HG03064 (cell line): Measurements from ENCODE around the gene ITPK1.

Experiments used
- ATAC-seq: cut with Tn5 transposase; IDR thresholded peaks from one replicate; pipeline ENCODE4 v1.9.1; 2021; ENCODE audit warnings: low read depth; ENCODE audit not compliant: unreplicated experiment

The ITPK1 gene

GRCh38 chr14:93045965-93046704, 69.6 kb downstream of the ITPK1 start:
- ATAC-seq: no peak

DNA sequence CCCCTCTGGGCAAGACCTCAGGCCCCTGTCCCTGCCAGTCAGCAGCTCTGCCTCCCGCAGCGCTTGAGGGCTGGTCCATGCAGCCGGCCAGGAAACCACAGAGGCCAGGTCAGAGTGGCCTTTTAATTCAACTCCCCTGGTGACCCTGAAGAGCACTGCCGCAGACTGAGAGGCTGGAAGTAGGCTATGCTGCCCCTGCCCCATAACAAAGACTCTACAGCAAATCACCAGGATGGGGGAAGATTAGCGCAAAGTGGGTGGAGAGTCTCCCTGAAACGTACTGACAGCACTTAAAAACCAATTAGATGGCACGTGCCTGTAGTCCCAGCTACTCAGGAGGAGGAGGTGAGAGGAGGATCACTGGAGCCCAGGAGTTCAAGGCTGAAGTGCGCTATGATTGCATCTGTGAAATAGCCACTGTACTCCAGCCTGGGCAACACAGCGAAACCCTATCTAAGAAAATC, 70.5 kb downstream of the ITPK1 start:
- no peak for ATAC-seq

DNA sequence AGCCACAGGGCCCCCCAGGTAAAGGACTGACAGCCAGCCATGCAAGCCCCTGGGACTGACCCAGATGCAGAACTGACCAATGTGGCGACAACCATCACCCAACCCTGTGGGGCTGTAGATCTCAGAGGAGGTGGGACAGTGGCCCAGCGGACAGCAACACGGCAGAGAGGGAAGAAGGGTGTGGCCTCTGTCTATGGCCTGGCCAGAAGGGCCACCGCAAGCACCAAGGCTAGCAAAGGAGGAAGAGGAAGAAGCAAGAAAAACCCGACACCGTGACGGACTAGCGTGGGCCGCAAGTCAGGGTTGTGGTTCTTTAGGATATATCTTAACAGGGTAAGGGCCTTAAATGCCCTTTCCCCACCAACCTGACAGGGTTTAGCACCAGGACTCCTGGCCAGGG, 71.2 kb downstream of the ITPK1 start:
- ATAC-seq: no peak

DNA sequence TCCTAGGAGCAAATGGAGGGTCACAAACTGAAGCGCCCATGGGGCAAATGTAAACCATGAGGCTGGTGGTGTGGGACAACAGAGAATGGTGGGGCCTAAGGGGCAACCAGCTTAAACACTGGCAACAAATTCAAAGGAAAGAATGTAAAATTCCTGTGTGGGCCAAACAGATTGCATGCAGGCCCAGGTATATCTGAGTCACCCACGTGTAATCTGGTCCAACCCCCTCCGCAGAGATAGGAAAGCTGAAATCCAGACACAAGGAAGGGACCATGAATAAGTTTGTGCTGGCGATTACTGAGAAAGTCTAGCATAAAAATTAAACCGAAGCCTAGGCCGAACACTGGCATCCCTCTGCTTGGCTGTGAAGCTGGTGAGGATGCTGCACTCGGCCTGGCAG, 71.6 kb downstream of the ITPK1 start:
- ATAC-seq: no peak

DNA sequence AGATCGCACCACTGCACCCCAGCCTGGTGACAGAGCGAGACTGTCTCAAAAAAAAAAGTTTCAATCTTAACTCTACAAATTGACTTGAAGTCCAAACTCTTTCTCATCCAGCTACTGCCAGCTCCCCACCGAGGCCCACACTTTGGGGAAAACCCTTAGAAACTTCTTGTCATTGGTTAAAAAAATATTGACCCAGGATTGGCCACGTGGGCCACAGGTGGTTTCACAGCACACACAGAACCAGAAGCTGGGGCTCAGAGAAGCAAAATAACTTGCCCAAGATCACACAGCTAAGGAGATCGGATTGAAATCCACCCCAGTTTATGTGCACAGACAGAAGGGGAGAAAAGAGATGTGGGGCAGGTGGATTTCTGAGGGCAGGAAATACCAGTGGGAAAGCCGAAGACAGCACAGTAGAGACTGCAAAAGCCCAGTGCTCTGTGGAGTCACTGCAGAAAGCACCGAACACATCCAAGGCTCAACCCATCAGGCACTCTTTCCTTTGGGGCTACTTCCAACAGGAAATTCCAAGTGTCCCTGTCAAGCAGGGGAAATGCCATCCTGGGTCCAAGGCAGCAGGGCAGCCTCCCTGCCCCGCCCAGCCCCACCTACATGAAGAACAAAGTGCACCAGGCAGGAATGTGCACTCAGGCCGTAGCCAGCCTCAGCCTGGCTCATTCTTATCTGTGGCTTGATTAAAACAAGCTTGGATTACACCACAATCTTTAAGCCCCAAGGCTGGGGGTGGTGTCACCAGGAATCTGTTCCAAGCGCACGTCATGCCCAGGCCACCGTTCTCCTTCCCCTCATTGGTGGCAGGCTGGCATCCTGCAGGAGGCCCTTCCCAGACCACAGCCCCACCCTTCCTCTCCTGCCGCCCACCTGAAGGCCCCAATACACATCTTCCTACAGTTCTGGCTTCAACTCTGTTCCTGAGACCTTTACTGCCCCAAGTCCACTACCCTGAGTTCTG, 72.5 kb downstream of the ITPK1 start:
- no peak for ATAC-seq

DNA sequence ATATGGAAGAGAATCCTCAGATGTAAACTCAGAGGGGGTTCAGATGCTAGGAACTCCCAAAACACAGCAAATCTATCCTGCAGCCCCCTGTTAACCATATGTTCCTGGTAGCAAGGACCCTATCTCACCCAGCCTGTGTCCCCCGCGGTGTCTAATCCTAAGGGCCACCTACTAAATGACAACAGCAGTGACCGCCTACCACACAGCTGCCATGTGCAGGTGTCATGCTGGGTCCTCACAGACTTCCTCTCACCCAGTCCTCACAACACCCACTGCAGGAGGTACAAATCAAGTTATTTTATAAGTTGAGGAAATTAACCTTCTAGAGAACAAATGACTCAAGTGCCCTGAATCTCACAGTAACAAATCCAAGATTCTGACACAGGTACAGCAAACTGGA, 73.9 kb downstream of the ITPK1 start:
- ATAC-seq: no peak

- ATAC-seq: no peak
Observed at GRCh38 chr14:93040982-93041381, 74.7 kb downstream of the ITPK1 start.

- no peak for ATAC-seq
Observed at GRCh38 chr14:93040443-93040842, 75.3 kb downstream of the ITPK1 start.

- ATAC-seq: no peak
Observed at GRCh38 chr14:93039649-93040315, 75.9 kb downstream of the ITPK1 start.

DNA sequence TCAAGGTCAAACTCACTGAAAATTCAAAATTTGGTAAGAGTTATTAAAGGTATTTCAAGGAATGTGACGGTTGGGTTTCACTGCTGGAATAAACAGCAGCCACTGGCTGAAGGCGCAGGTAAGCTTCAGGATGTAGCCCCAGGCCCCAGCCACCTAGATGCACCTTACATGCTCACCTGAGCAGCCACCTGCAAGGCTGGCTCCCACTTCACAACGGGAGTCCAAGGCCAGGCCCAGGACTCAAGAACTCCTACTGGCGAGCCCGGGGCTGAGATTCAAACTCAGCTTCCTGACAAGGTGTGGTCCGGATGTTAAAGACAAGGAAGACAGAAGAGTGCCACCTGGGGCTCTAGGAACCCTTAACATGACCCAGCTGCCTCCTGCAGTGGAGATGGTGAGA, 78.4 kb downstream of the ITPK1 start:
- ATAC-seq: no peak

DNA sequence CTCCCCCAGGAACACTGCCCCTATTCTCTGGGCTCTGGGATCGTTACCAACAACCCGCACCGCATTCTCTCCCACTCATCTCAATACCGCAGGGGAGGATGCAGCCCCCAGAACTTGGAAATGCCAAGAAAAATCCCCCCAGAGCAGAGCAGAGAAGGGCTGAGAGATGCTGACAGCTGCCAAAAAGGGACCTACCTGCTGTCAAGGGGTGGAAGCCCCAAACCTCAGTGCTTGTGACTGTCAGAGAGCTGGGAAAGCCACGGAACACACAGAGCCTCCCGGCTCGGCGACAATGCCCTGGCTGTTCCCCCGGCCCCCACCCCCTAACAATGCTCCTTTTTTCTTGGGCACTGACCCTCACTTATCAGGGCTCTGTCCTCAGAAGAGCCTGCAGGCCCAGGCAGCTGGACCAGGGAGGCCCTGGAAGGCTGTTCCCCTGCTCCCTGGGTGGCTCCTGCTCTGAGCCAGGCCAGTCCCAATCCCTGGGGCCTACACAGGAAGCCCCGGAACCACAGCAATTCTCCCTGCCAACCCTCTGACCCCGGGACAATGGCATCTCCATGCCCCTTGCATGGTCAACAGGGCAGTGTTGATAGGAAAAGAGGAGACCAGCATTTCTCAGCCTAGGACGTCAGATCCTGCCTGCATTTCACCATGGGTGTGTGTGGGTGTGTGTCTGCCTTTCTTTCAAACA, 78.9 kb downstream of the ITPK1 start:
- ATAC-seq: no peak

DNA sequence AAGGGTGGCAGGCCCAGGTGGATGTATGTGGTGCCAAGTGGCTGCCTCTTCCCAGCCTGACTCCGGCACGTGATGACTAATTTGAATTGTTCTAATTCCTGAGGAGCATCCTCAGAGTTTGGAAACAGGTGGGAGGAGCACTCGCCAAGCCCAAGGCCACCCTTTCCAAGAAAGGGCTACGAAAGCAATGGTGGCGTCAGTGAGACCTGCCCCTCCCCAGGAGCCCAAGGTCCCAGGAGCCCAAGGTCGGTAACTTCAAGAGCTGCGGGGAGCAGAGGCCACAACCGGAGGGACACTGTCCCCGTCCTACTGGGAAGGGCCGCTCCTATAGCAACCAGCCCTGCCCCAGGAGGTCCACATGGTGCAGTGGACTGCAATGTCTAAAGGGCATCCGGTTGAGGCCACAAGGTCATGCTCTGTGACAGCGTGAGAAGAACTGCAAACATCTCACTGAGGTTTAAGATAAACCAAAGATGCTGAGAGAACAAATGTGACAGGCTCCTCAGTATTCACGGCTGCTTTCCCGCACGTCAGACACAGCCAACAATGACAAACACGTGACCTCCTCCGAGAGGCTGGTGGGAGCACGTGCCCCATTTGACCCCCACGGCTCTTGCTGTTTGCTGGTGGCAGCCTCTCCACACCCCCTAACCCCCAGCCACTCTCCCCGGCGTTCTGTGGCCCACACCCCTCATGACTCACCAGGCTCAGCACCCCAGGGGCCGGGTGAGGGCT, 79.6 kb downstream of the ITPK1 start:
- no peak for ATAC-seq

DNA sequence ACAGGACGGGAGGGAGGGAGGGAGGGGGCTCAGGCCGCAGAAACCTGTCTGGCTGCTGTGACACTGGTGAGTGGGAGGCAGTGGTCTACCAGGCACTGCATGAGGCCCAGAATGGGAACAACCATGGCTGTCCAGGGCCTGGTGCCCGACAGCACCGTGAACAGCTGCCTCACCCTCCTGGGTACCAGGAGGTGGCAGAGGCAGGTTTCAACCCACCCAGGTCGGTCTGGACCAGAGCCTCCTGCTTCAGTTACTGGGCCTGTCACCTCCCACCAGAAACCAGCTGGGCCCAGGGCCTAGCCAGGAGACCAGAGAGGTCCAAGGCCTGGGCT, 80.2 kb downstream of the ITPK1 start:
- no peak for ATAC-seq

DNA sequence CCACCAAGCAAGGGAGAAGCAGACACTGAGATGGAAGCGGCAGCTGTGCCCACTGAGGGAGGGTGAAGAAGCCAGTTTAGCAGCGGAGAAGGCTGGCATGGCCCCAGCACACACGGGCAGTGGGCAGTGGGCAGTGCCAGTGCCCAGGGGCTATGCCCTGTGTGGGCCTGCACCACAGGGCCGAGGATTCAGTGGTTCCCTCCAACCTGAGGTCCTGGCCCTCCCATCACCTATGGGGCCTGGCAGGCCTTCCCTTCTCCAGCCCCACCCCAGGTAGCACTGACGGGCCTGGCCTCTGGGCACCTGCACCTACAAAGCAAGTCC, 81.1 kb downstream of the ITPK1 start:
- no peak for ATAC-seq

- no peak for ATAC-seq
Observed at GRCh38 chr14:93033983-93034670, 81.6 kb downstream of the ITPK1 start.

DNA sequence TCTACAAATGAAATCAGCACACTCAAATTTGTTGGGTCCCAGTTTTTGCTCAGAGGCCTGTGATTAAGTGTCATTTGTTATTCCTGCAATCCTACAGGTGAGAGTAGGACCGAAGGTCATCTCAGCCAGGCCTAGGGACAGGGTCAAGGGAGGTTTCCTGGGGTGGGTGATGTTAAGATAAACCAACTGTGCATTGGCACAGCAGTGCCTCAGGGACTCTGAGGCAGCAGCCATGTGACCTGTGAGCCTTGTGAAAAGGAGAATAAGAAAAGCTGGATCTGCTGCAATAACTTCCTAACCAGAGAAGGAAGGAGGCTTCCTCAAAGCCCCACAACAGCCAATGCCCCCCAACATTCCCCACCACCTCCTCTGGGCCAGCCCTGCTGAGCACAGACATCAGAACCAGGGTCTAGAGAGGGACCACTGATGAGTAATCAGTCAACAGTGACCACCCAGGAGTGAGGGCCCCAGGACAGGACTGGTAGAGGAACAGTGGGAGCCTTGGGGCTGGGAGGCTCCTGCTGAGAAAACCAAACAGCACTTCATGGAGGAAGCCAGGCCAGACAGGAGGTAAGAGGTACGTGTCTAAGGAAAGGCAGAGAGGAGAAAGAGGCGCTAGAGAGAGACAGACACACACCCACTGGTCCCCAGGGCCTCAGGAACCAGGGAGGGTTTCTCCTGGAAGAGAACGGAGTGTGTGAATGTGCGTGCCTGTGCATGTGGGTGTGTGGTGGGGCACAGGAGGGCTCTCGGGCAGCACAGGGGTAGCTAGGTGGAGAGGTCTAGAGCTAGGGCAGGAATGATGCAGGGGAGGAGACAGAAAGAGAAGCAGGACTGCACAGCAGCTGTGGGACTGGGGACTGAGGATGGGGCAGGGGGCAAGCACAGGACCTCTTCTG, 82.4 kb downstream of the ITPK1 start:
- ATAC-seq: no peak

DNA sequence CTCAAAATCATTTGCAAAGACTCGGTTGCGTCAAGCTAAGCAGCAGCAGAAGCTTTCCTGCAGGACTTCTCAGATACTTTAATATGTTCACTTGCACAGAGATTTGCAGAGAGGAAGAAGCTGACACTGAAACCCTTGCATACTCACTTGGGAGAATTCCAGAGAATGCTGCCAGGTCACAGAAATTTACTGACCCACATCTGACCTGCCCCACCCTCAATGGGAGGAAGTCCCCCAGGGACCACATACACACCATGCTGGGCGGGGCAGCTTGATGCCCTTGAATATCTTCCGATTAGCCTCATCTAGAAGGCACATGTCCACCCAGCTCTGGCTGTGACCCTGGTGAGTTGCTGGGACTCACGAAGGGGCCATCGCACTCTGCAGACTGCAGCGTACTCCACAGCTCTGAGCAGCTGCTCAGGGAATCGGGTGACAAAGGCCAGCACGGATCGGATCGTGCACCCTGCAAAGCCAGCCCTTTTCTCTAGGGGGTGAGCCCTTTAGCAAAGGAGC, 83.2 kb downstream of the ITPK1 start:
- ATAC-seq: no peak
